Right lobe of liver (tissue), 4 donors: ENCODE measurements around the gene HEXD.

ENCODE experiments used
- CTCF ChIP-seq, 4 donors: fragments of 200-600 bp in 3 of 4; fragments of 450-650 bp in 1 of 4; IDR thresholded peaks; one replicate each; pipeline versions ENCODE4 v1.5.1 to v1.8.0; 2016 to 2022; ENCODE audit warnings: antibody characterized with exemption in 4 of 4, mild to moderate bottlenecking in 2 of 4
- POLR2A ChIP-seq: fragments of 450-650 bp; IDR thresholded peaks from one replicate; pipeline ENCODE4 v1.6.1; 2017; ENCODE audit warnings: antibody characterized with exemption, mild to moderate bottlenecking
- donor health status: DM: no; HTN: no; CAD: no.
- donor health status: DM: no; HTN: no; CAD: no.
- donor health status: DM: no; HTN: yes; CAD: no.

DNA sequence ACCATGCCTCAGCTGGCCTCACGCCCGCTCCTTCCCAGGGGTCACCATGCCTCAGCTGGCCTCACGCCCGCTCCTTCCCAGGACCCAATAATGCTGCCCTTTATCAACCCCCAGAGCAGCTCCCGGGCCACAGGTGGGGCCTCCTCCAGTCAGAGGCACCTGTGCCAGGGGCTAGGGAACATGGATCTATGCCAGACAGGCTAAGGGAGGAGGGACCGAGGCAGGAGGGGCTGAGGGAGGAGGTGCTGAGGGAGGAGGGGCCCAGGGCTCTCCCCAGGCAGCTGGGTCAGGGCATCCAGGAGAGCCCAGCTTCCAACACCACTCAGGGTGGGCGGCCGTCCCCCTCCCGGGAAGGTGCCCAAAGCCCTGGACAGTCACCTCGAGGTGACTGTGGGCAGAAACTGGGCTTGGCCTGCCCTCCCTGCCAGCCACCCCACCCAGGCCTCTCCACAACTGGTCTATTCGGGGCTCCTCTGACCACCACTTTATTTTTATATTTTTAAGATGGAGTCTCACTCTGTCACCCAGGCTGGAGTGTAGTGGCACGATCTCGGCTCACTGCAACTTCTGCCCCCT, 27.2 kb upstream of the HEXD start:
- TF ChIP-seq CTCF (IDR thresholded peaks at IDR 0.05) (no peak), POLR2A (no peak)
